Umbilical cord (tissue), 2 donors: Measurements from ENCODE around the gene UTP15. TPM values are rescaled to one million over a fixed set of nuclear protein-coding genes. Genes with fewer than 3 reads are reported as not detected.
A peak's percentile ranks its signal among the peaks of the same experiment; 100 is the strongest.

Experiments used
- DNase-seq: peaks from one replicate; pipeline ENCODE4 v3.0.0-alpha.2; 2015; ENCODE audit warnings: low spot score
- total RNA-seq: library from RNA; depleted of rRNA; stranded (reverse); fragments of >200 nt; gene quantifications from one replicate; pipeline ENCODE4 v1.2.3, GENCODE V29; 2014; ENCODE audit warnings: low replicate concordance; ENCODE audit not compliant: insufficient read depth

The UTP15 gene
- total RNA-seq, 1 donor from 2014 or later = 20.0 TPM

DNA sequence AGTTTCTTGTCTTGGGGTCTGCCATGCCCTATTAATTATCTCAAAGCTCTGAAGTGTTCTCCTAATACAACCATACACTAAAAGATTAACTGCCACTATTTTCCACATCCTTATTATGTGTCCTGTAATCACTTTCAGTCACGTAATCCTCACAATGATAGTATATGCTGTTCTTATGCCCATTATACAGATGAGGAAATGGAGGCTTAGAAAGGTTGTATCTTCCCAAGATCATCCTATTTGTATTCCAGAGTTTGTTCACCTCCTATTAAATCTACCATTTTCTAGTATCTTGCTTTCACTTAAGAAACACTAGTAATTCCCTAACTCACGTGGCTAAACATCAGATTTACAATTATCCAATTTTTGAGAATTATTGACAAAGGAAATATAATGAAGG lies 57.5 kb downstream of the UTP15 start:
- no peak for DNase-seq

DNA sequence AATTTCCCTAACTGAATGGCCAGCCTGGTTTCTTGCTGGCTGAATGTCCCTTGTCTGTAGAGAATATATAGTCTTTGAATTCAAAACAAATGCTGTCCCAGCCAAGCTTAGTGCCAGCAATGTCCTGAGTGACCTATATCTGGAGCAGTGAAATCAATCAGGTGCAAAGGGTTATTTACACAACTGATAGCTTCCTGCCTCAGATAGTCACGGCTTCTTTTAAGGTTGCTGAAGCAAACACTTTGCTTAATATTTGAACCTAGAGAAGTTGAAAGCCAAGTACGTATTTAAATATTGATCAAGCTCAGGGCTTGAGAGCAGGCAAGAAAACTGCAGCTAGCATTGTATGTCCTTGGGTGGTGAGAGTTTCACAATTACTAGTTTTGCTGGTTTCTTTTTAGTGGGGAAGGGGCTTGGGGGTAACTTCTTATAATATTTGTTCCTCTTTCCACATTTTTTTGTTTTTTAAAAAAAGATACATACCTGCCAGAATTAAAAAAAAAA lies 58.4 kb downstream of the UTP15 start:
- no peak for DNase-seq

DNA sequence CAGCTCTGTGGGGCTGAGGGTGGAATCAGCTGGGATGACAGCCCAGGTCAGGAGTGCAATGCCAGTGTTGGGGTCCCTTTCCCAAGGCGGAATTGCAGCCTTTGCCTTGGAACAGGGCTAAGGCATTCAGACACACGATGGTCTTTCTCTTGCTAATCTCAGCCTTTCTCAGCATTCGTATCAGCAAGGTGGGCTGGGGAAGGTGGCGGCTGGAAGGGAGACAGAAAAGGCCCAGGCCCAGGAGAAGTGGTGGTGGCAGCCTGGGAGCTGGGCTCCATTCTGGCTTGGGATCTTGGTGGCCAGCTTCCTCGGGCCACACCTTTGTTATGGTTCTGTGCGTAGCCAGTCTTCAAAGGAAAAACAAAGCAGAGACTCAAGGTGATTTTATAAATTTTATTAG lies 59.3 kb downstream of the UTP15 start:
- DNase-seq = no peak

DNA sequence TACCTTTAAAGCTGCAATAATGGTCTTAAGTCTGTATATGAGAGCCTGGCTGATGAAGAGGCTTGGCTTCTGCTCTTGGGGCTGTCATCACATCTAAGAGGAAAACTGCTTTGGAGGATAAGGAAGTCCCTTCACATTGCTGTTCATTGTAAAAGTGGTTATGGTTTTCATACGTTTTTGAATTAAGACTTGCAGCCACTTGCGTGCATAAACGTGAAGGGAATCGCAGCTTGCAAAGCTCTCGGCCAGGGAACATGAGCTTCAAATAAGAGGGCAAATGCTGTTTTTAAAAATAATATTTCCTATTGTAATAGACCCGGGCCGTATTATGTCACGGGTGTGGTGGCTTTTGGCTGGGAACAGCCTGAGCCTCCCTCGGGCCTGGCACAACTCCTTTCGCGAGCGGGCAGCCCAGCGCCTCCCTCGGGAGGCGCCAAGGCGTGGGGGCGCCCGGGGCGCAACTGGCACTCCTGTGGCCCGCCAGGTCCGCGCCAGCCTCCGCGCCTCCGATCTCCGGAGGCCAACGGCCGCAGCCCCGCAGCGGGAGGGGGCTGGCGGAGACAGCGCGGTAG lies 59.9 kb downstream of the UTP15 start:
- no peak for DNase-seq

DNA sequence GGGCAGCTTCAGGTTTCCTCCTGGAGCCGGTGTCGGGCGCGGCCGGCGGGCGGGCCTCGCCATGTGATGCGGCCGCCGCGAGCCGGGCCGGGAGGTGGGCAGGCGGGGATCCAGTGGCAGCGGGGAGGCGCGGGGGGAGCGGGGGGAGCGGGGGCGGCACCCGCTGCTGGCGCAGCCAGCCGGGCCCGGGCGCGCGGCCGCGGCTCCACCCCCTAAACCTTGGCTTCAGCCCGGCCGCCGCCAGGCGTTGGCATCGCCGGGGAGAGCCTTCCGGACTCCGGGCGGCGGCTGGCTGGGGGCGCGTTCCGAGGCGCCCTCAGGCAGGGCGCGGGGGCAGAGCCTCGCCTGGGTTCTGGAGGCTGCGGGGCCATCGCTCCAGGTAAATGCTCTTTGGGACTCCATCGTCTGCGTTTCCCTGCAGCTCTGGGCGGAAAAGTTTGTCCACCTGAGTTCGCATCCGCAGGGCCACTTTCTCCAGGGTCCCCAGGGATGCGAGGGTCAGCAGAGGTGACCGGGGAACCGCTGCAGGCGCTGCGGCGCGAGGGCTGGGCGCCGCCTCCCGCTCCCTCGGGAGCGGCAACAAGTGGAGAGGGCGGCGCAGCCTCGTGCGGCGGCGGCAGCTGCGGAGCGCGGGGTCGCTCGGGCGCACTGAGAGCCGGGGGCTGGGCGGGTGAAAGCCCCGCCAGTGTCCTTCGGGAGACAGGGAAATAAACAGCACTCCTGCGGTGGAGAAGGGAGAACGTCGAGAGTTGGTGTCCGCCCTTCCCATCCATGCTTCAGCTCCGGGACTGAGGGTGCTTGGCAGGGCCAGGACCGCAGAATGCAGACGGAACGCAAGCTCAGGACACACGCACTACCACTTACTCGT lies 60.6 kb downstream of the UTP15 start, which contains the start of gene ARHGEF28:
Gene ARHGEF28, plus strand, starts transcription at position 253 of the 868 bp plus-strand sequence. CDS start 58,656 bp downstream, outside the sequence.
- peak; percentile 29 for DNase-seq

DNA sequence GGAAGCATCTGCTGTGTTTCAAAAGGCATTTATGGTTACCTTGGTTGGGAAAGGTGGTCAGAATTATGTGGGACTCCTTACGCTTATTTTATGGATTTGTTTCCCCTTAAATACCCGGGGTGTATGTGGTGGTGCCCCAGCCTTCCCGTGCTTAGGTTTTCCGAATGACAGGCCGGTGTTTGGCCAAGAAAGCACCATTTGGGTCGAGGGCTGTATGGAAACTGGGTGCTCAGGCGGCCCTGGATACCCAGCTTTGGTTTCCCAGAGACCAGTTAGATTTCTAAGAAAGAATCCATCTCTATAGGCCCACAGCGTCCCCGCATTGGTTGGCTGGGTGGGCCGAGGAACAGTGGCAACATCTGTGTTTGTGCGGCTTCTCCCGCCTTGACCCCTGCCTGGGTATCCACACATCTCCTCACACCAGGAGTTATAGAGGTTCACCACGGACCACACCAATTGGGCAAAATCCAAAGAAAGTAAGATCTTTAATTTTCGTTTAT lies 61.3 kb downstream of the UTP15 start:
- DNase-seq = no peak

- DNase-seq = no peak
Measured at GRCh38 chr5:73629456-73629855, 63.9 kb downstream of the UTP15 start.

DNA sequence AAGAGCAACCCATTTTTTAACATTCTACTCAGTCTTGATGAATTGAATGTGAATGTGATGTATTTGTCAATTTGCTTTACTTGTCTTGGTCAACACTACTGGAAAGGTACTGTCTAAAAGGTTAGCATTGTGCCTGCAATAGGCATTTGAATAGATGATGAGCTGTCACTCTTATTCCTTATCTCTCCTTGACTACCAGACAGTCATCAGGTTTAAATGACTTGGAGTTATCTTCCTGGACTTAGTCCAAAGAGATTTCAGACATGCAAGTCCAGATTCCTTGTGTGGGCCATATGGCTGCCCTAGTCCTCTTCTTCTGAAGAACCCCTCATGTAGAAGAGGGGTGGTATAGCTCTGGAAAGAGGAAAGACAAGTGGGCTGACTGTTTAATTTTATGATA lies 65.2 kb downstream of the UTP15 start:
- DNase-seq = no peak

DNA sequence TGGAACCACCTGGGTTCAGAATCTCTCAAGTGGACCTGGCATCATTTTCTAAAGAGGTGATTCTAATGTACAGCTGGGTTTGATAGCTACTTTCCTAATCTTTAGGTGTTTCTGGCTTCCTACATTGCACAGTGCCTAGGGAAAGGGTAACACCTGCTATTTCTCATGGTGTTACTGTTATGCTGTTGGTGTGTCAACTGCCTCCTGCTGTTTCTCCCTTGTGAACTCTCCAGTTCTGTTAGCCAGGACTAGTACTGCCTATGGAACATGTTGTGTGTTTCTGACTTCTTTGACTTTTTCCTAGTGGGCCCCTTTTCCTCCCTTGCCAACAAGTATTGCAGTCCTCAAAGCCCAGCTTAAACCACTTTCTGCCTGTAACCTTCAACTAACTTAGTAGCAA lies 66.0 kb downstream of the UTP15 start:
- DNase-seq = no peak

Other genes starting within 250 kb of the UTP15 start
- 0.96 TPM for gene FOXD1, start 117.0 kb upstream of the UTP15 start, total RNA-seq
- 207 TPM for gene BTF3, start 67.3 kb upstream of the UTP15 start, total RNA-seq
- gene ANKRA2, start 104 bp upstream of the UTP15 start, total RNA-seq = 72.7 TPM
- gene ARHGEF28, start 60.5 kb downstream of the UTP15 start, total RNA-seq = 13.7 TPM